Measurements from ENCODE around the gene VOPP1.
"Not testable (repeated sequence)": the region's sequence is repeated elsewhere in the genome, so short reads cannot be mapped to it uniquely, and the experiment has no call there.

VOPP1 gene

GRCh38 chr7:55510206-55510605, 62.1 kb downstream of the VOPP1 start:
- DNase-seq (ENCODE audit: low spot score) = not testable (repeated sequence)

- no peak for DNase-seq (ENCODE audit: low spot score)
Observed at GRCh38 chr7:55509322-55509721, 63.0 kb downstream of the VOPP1 start.

GRCh38 chr7:55508221-55509011, 63.9 kb downstream of the VOPP1 start:
- no peak for DNase-seq (ENCODE audit: low spot score)

GRCh38 chr7:55507743-55508142, 64.6 kb downstream of the VOPP1 start:
- DNase-seq (ENCODE audit: low spot score) = no peak

- DNase-seq (ENCODE audit: low spot score) = no peak
Observed at GRCh38 chr7:55504967-55505658, 67.2 kb downstream of the VOPP1 start.

- DNase-seq (ENCODE audit: low spot score) = no peak
Observed at GRCh38 chr7:55504093-55504859, 68.0 kb downstream of the VOPP1 start.

GRCh38 chr7:55502858-55503440, 69.4 kb downstream of the VOPP1 start:
- no peak for DNase-seq (ENCODE audit: low spot score)

GRCh38 chr7:55502124-55502857, 70.0 kb downstream of the VOPP1 start:
- DNase-seq (ENCODE audit: low spot score) = no peak

- DNase-seq (ENCODE audit: low spot score) = no peak
Observed at GRCh38 chr7:55501611-55502010, 70.7 kb downstream of the VOPP1 start.

- no peak for DNase-seq (ENCODE audit: low spot score)
Observed at GRCh38 chr7:55500117-55500756, 72.1 kb downstream of the VOPP1 start.

GRCh38 chr7:55499591-55499990, 72.7 kb downstream of the VOPP1 start:
- no peak for DNase-seq (ENCODE audit: low spot score)

GRCh38 chr7:55498770-55499169, 73.5 kb downstream of the VOPP1 start:
- DNase-seq (ENCODE audit: low spot score) = no peak

GRCh38 chr7:55498142-55498541, 74.2 kb downstream of the VOPP1 start:
- DNase-seq (ENCODE audit: low spot score) = no peak

GRCh38 chr7:55497521-55497920, 74.8 kb downstream of the VOPP1 start:
- DNase-seq (ENCODE audit: low spot score) = no peak

GRCh38 chr7:55496906-55497305, 75.4 kb downstream of the VOPP1 start:
- DNase-seq (ENCODE audit: low spot score) = no peak

GRCh38 chr7:55494951-55495350, 77.4 kb downstream of the VOPP1 start:
- DNase-seq (ENCODE audit: low spot score) = no peak

- no peak for DNase-seq (ENCODE audit: low spot score)
Observed at GRCh38 chr7:55493408-55493807, 78.9 kb downstream of the VOPP1 start.

GRCh38 chr7:55491346-55491745, 81.0 kb downstream of the VOPP1 start:
- no peak for DNase-seq (ENCODE audit: low spot score)

GRCh38 chr7:55490099-55490498, 82.2 kb downstream of the VOPP1 start:
- no peak for DNase-seq (ENCODE audit: low spot score)

- DNase-seq (ENCODE audit: low spot score) = no peak
Observed at GRCh38 chr7:55489552-55489951, 82.8 kb downstream of the VOPP1 start.

- no peak for DNase-seq (ENCODE audit: low spot score)
Observed at GRCh38 chr7:55488804-55489340, 83.4 kb downstream of the VOPP1 start.

All from ecto neural progenitor cell (in vitro differentiated cells).